Keratinocyte (primary cell): ENCODE measurements around the gene PNPLA7. TPM values are rescaled to one million over a fixed set of nuclear protein-coding genes. Genes with fewer than 3 reads are reported as not detected.

ENCODE experiments used
- DNase-seq: peaks from one replicate; pipeline ENCODE4 v3.0.0-alpha.2; 2011; ENCODE audit warnings: low read depth, missing footprints, low spot score
- FAIRE-seq: peaks from 2 replicates; lab custom pipeline; 2011; peaks lifted over from hg19 to GRCh38; lab: Jason Lieb, UNC
- H2AFZ ChIP-seq: 2 replicates; pipeline ENCODE4 v1.6.0; 2012; ENCODE audit warnings: low read length, control low read depth, inconsistent platforms; ENCODE audit not compliant: control insufficient read depth
- H3K27ac ChIP-seq: 2 replicates; pipeline ENCODE4 v1.5.1; 2011; ENCODE audit warnings: low read length; ENCODE audit not compliant: control insufficient read depth, insufficient read depth
- H3K27me3 ChIP-seq: 3 replicates; pipeline ENCODE4 v1.6.0; 2011; ENCODE audit warnings: low read length; ENCODE audit not compliant: control insufficient read depth, insufficient read depth; ENCODE audit errors: extremely low read depth
- H3K36me3 ChIP-seq, 2 experiments: 2 replicates in 1 of 2; 3 replicates in 1 of 2; pipeline ENCODE4 v1.5.1; 2011; ENCODE audit warnings: low read length in 2 of 2, mild to moderate bottlenecking in 1 of 2; ENCODE audit not compliant: control insufficient read depth in 2 of 2, insufficient read depth in 2 of 2; ENCODE audit errors: extremely low read depth in 1 of 2
- H3K4me1 ChIP-seq: 3 replicates; pipeline ENCODE4 v1.5.1; 2011; ENCODE audit warnings: low read length; ENCODE audit not compliant: control insufficient read depth, insufficient read depth; ENCODE audit errors: extremely low read depth
- H3K4me2 ChIP-seq: 3 replicates; pipeline ENCODE4 v1.6.0; 2011; ENCODE audit warnings: low read depth, low read length; ENCODE audit not compliant: control insufficient read depth, insufficient read depth; ENCODE audit errors: extremely low read depth
- H3K4me3 ChIP-seq, 3 experiments: fragments of 200-600 bp in 1 of 3; sonication (generic) in 1 of 3; 2 replicates in 2 of 3; 3 replicates in 1 of 3; pipeline ENCODE4 v1.5.1; 2011 to 2016; ENCODE audit warnings: low read length in 3 of 3, mild to moderate bottlenecking in 3 of 3, control low read depth in 2 of 3, inconsistent platforms in 1 of 3, low read depth in 1 of 3, mixed read lengths in 1 of 3, mixed run types in 1 of 3, moderate library complexity in 1 of 3; ENCODE audit not compliant: control insufficient read depth in 2 of 3, insufficient read depth in 2 of 3; ENCODE audit errors: extremely low read depth in 1 of 3
- H3K79me2 ChIP-seq: 2 replicates; pipeline ENCODE4 v1.6.0; 2012; ENCODE audit warnings: low read length; ENCODE audit not compliant: control insufficient read depth, insufficient read depth
- H3K9ac ChIP-seq: 3 replicates; pipeline ENCODE4 v1.6.0; 2011; ENCODE audit warnings: low read length; ENCODE audit not compliant: control insufficient read depth, insufficient read depth; ENCODE audit errors: extremely low read depth
- H3K9me1 ChIP-seq: 3 replicates; pipeline ENCODE4 v1.6.0; 2011; ENCODE audit warnings: low read length; ENCODE audit not compliant: control insufficient read depth, insufficient read depth; ENCODE audit errors: extremely low read depth
- H3K9me3 ChIP-seq: 2 replicates; pipeline ENCODE4 v1.5.1; 2012; ENCODE audit warnings: low read depth, low read length; ENCODE audit not compliant: control insufficient read depth
- H4K20me1 ChIP-seq: 3 replicates; pipeline ENCODE4 v1.6.0; 2011; ENCODE audit warnings: low read length; ENCODE audit not compliant: control insufficient read depth, insufficient read depth; ENCODE audit errors: extremely low read depth
- EZH2 ChIP-seq: IDR thresholded peaks from one replicate; pipeline ENCODE4 v1.6.1; 2012; ENCODE audit warnings: inconsistent platforms, mild to moderate bottlenecking, low read length, moderate library complexity
- dilution Hi-C: fragments of 300-500 bp; cut with MboI; formaldehyde crosslinking; loops from one replicate; pipeline ENCODE4 v1.7.0; 2020; ENCODE audit warnings: low sequenced_read_pairs; ENCODE audit not compliant: extremely low pct_ligation_motif_present
- polyA plus RNA-seq, 5 experiments: library from polyadenylated mRNA; depleted of rRNA in 3 of 5; stranded (reverse) in 3 of 5; stranded (forward) in 1 of 5; unstranded in 1 of 5; fragments of >200 nt; gene quantifications; 1 replicate in 1 of 5; 2 replicates in 3 of 5; 3 replicates in 1 of 5; pipeline versions ENCODE4 v1.2.1 to v1.2.3, GENCODE V29; 2011 to 2012; ENCODE audit warnings: missing spikeins in 2 of 5, low read depth in 1 of 5, low replicate concordance in 1 of 5
- TF ChIP-seq, protein P1 (sequence below), 3 experiments: IDR thresholded peaks in 1 of 3; conservative IDR thresholded peaks in 1 of 3; optimal IDR thresholded peaks in 1 of 3; 2 replicates in 2 of 3; 3 replicates in 1 of 3; pipeline versions ENCODE3 to v1.5.1; 2011; ENCODE audit warnings: low read length in 3 of 3, mild to moderate bottlenecking in 3 of 3, moderate library complexity in 2 of 3, control low read depth in 1 of 3, inconsistent platforms in 1 of 3; ENCODE audit not compliant: insufficient read depth in 2 of 3; ENCODE audit errors: extremely low read depth in 1 of 3

The PNPLA7 gene
- polyA plus RNA-seq, 1 donor (not counting 4 experiments of a cell fraction or from before 2014, with no cell fraction given), result 0.34 TPM

DNA sequence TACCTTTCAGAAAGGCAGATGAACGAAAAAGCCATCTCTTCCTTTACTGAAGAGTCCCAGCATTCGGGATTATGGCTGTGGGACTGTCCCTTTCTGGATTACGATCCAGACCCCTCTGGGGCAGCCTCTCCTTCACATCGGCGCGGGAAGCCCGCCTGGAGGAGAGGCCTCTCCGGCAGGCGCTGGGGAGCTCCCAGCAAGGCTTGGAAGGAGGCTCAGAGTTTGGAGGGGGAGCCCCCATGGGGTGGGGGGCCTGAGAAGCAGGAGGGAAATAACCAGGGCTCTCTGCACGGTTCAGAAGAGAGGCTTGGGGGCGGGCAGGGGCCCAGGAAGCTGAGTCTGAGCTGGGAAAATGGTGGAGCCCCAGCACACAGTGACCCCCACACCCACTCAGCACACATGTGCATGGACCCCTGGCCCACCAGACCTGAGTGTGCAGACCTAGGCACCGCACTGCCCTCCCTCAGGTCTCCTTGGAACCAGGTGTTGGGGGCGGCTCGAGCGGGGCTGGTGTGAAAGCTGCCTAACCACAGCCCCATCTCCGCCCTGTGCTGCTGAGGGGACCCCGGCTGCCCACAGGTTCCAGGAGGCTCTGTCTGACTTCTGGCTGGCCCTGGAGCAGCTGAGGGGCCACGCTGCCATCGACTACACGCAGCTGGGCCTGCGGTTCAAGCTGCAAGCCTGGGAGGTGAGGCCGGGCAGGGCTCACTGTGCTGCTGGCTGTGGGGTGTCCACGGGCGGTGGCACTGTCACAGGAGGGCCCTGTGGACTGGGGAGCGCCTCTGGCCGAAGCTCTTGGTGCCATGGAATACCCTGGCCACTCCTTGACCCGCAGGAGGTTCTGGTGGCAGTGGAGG, 122.5 kb downstream of the PNPLA7 start:
- Histone ChIP-seq H2AFZ (no peak overlapping the region), H3K4me1 (peaks cover 19% of the 10 kb centered on the region), H3K27ac (no peak overlapping the region), H3K36me3 (no peaks in the 10 kb centered on the region), H3K4me3 (no peak overlapping the region), H3K9me1 (no peaks in the 10 kb centered on the region), H4K20me1 (no peaks in the 10 kb centered on the region), H3K9ac (no peak overlapping the region), H3K27me3 (peaks cover 3% of the 10 kb centered on the region), H3K4me2 (no peak overlapping the region), H3K9me3 (no peaks in the 10 kb centered on the region), H3K79me2 (no peaks in the 10 kb centered on the region)
- no peak for DNase-seq
- FAIRE-seq, result no peak
- TF ChIP-seq EZH2, result no peak
- TF ChIP-seq, protein P1, sequence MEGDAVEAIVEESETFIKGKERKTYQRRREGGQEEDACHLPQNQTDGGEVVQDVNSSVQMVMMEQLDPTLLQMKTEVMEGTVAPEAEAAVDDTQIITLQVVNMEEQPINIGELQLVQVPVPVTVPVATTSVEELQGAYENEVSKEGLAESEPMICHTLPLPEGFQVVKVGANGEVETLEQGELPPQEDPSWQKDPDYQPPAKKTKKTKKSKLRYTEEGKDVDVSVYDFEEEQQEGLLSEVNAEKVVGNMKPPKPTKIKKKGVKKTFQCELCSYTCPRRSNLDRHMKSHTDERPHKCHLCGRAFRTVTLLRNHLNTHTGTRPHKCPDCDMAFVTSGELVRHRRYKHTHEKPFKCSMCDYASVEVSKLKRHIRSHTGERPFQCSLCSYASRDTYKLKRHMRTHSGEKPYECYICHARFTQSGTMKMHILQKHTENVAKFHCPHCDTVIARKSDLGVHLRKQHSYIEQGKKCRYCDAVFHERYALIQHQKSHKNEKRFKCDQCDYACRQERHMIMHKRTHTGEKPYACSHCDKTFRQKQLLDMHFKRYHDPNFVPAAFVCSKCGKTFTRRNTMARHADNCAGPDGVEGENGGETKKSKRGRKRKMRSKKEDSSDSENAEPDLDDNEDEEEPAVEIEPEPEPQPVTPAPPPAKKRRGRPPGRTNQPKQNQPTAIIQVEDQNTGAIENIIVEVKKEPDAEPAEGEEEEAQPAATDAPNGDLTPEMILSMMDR (optimal IDR thresholded peaks at IDR 0.05 in 1 of 3, IDR thresholded peaks at IDR 0.05 in 1 of 3, conservative IDR thresholded peaks at IDR 0.05 in 1 of 3; ENCODE audit: extremely low read depth in 1 of 3, insufficient read depth in 2 of 3, low read length in 3 of 3), result no peak
- dilution Hi-C loops, result no loop called here

- Histone ChIP-seq H3K27me3 (peaks cover 3% of the 10 kb centered on the region), H4K20me1 (no peaks in the 10 kb centered on the region), H3K9ac (no peak overlapping the region), H3K9me1 (no peaks in the 10 kb centered on the region), H3K79me2 (peaks cover 11% of the 10 kb centered on the region), H3K27ac (no peak overlapping the region), H3K4me2 (no peak overlapping the region), H3K4me1 (peaks cover 25% of the 10 kb centered on the region), H3K36me3 (no peaks in the 10 kb centered on the region), H2AFZ (no peak overlapping the region), H3K9me3 (no peaks in the 10 kb centered on the region), H3K4me3 (no peak overlapping the region)
- no peak for FAIRE-seq
- no peak for DNase-seq
- TF ChIP-seq EZH2, result no peak
- TF ChIP-seq, protein P1 (optimal IDR thresholded peaks at IDR 0.05 in 1 of 3, IDR thresholded peaks at IDR 0.05 in 1 of 3, conservative IDR thresholded peaks at IDR 0.05 in 1 of 3; ENCODE audit: extremely low read depth in 1 of 3, insufficient read depth in 2 of 3, low read length in 3 of 3), result no peak
- dilution Hi-C loops, result no loop called here
These were observed 124.1 kb downstream of the PNPLA7 start for GRCh38 chr9:137426018-137426681.
